Osteocyte (in vitro differentiated cells): ENCODE measurements around the gene SUSD1. TPM values are rescaled to one million over a fixed set of nuclear protein-coding genes. Genes with fewer than 3 reads are reported as not detected.

Source experiments
- DNase-seq: peaks from one replicate; pipeline ENCODE4 v3.0.0; 2021; ENCODE audit warnings: mixed read lengths; ENCODE audit not compliant: unreplicated experiment; ENCODE audit errors: extremely low spot score
- H3K27ac Mint-ChIP-seq: one replicate; pipeline ENCODE4 v1.8.0; 2021; ENCODE audit warnings: mild to moderate bottlenecking, mixed read lengths; ENCODE audit not compliant: unreplicated experiment
- H3K27me3 Mint-ChIP-seq: one replicate; pipeline ENCODE4 v1.8.0; 2021; ENCODE audit warnings: mixed read lengths; ENCODE audit not compliant: unreplicated experiment
- H3K36me3 Mint-ChIP-seq: one replicate; pipeline ENCODE4 v1.8.0; 2021; ENCODE audit warnings: mixed read lengths; ENCODE audit not compliant: unreplicated experiment
- H3K4me1 Mint-ChIP-seq: one replicate; pipeline ENCODE4 v1.8.0; 2021; ENCODE audit warnings: mixed read lengths; ENCODE audit not compliant: unreplicated experiment
- H3K4me3 Mint-ChIP-seq: one replicate; pipeline ENCODE4 v1.8.0; 2021; ENCODE audit warnings: mild to moderate bottlenecking, moderate library complexity, mixed read lengths; ENCODE audit not compliant: unreplicated experiment
- H3K9me3 Mint-ChIP-seq: one replicate; pipeline ENCODE4 v1.8.0; 2021; ENCODE audit warnings: mixed read lengths; ENCODE audit not compliant: unreplicated experiment
- CTCF ChIP-seq: fragments of 200-600 bp; sonication (generic); IDR thresholded peaks from 2 replicates; pipeline ENCODE4 v1.5.0; 2021; ENCODE audit warnings: antibody characterized with exemption, mild to moderate bottlenecking, moderate library complexity
- total RNA-seq: library from RNA; stranded (reverse); gene quantifications from 2 replicates; pipeline ENCODE4 v1.2.1, GENCODE V29; 2021

Gene SUSD1
- total RNA-seq, 1 donor from 2014 or later, result 13.4 TPM

- Mint-ChIP-seq H3K27me3 (no peaks in the 10 kb centered on the region), H3K27ac (no peak overlapping the region), H3K4me1 (no peaks in the 10 kb centered on the region), H3K9me3 (no peaks in the 10 kb centered on the region), H3K4me3 (no peak overlapping the region), H3K36me3 (no peaks in the 10 kb centered on the region)
- no peak for DNase-seq
- no peak for TF ChIP-seq CTCF
Measured at GRCh38 chr9:112000743-112001142, 174.4 kb downstream of the SUSD1 start.

GRCh38 chr9:111999319-111999718 is 175.8 kb downstream of the SUSD1 start:
- no peak for DNase-seq

GRCh38 chr9:111997831-111998230 is 177.3 kb downstream of the SUSD1 start:
- no peak overlapping the region for H3K4me3 Mint-ChIP-seq
- peaks cover 5% of the 10 kb centered on the region for H3K4me1 Mint-ChIP-seq
- no peak overlapping the region for H3K27ac Mint-ChIP-seq
- no peak for DNase-seq
- H3K27me3 Mint-ChIP-seq, result no peaks in the 10 kb centered on the region
- TF ChIP-seq CTCF, result no peak
- H3K9me3 Mint-ChIP-seq, result no peaks in the 10 kb centered on the region
- H3K36me3 Mint-ChIP-seq, result no peaks in the 10 kb centered on the region

More at GRCh38 chr9:111999319-111999718, 175.8 kb downstream of the SUSD1 start:
- H3K27me3 Mint-ChIP-seq, result no peaks in the 10 kb centered on the region
- no peak for TF ChIP-seq CTCF
- H3K27ac Mint-ChIP-seq, result no peak overlapping the region
- no peaks in the 10 kb centered on the region for H3K9me3 Mint-ChIP-seq
- no peaks in the 10 kb centered on the region for H3K4me1 Mint-ChIP-seq
- no peak overlapping the region for H3K4me3 Mint-ChIP-seq
- no peaks in the 10 kb centered on the region for H3K36me3 Mint-ChIP-seq

GRCh38 chr9:111994831-111995458 is 180.2 kb downstream of the SUSD1 start:
- no peak for TF ChIP-seq CTCF
- Mint-ChIP-seq H3K9me3 (peaks cover 8% of the 10 kb centered on the region), H3K4me1 (peaks cover 5% of the 10 kb centered on the region), H3K36me3 (no peaks in the 10 kb centered on the region), H3K27ac (no peak overlapping the region), H3K27me3 (no peaks in the 10 kb centered on the region), H3K4me3 (no peak overlapping the region)
- DNase-seq, result no peak

GRCh38 chr9:111993319-111993718 is 181.8 kb downstream of the SUSD1 start:
- Mint-ChIP-seq H3K4me3 (no peak overlapping the region), H3K27me3 (no peaks in the 10 kb centered on the region), H3K27ac (no peak overlapping the region), H3K4me1 (peaks cover 5% of the 10 kb centered on the region), H3K36me3 (no peaks in the 10 kb centered on the region), H3K9me3 (peaks cover 8% of the 10 kb centered on the region)
- no peak for DNase-seq
- no peak for TF ChIP-seq CTCF
